ENCODE measurements around the gene HNRNPL.
A peak's percentile ranks its signal among the peaks of the same experiment; 100 is the strongest.

Gene HNRNPL

DNA sequence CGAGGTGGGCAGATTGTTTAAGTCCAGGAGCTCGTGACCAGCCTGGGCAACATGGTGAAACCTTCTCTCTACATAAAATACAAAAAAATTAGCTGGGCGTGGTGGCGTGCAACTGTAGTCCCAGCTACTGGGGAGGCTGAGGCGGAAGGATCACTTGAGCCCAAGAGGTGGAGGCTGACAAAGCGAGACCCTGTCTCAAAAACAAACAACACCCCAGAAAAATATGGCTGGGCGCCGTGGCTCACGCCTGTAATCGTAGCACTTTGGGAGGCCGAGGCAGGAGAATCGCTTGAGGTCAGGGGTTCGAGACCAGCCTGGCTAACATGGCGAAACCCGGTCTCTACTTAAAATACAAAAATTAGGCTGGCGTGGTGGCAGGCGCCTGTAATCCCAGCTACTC, 3.4 kb upstream of the HNRNPL start:
- Histone ChIP-seq H3K4me2 (ENCODE audit: low read length) (peak overlapping the region; percentile 93), H3K27ac (ENCODE audit: low read depth, low read length) (peak overlapping the region; percentile 77), H3K9me2 (replicated peaks; ENCODE audit: control insufficient read depth, low read length) (no peaks in the 10 kb centered on the region), H3K9me3 (ENCODE audit: control insufficient read depth, insufficient read depth, low read length) (no peaks in the 10 kb centered on the region), H4K20me1 (ENCODE audit: control insufficient read depth, insufficient read depth, low read depth, low read length) (peaks cover 7% of the 10 kb centered on the region), H3F3A (ENCODE audit: control insufficient read depth, insufficient read depth) (peaks cover 16% of the 10 kb centered on the region), H3K27me3 (ENCODE audit: control insufficient read depth, low read length) (no peaks in the 10 kb centered on the region), H3K4me3 (ENCODE audit: low read length) (peak overlapping the region; percentile 96), H3K36me3 (ENCODE audit: control insufficient read depth, low read length) (peaks cover 19% of the 10 kb centered on the region), H3K79me2 (ENCODE audit: control insufficient read depth, low read length) (peaks cover 32% of the 10 kb centered on the region), H3K4me1 (ENCODE audit: control insufficient read depth, low read length) (peaks cover 49% of the 10 kb centered on the region)
- TF ChIP-seq, protein P1, sequence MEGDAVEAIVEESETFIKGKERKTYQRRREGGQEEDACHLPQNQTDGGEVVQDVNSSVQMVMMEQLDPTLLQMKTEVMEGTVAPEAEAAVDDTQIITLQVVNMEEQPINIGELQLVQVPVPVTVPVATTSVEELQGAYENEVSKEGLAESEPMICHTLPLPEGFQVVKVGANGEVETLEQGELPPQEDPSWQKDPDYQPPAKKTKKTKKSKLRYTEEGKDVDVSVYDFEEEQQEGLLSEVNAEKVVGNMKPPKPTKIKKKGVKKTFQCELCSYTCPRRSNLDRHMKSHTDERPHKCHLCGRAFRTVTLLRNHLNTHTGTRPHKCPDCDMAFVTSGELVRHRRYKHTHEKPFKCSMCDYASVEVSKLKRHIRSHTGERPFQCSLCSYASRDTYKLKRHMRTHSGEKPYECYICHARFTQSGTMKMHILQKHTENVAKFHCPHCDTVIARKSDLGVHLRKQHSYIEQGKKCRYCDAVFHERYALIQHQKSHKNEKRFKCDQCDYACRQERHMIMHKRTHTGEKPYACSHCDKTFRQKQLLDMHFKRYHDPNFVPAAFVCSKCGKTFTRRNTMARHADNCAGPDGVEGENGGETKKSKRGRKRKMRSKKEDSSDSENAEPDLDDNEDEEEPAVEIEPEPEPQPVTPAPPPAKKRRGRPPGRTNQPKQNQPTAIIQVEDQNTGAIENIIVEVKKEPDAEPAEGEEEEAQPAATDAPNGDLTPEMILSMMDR (IDR thresholded peaks at IDR 0.05; ENCODE audit: low read depth, low read length, poor library complexity, severe bottlenecking) = no peak
- TF ChIP-seq EZH2phosphoT487 (IDR thresholded peaks at IDR 0.05; ENCODE audit: borderline replicate concordance, low read length) = no peak

DNA sequence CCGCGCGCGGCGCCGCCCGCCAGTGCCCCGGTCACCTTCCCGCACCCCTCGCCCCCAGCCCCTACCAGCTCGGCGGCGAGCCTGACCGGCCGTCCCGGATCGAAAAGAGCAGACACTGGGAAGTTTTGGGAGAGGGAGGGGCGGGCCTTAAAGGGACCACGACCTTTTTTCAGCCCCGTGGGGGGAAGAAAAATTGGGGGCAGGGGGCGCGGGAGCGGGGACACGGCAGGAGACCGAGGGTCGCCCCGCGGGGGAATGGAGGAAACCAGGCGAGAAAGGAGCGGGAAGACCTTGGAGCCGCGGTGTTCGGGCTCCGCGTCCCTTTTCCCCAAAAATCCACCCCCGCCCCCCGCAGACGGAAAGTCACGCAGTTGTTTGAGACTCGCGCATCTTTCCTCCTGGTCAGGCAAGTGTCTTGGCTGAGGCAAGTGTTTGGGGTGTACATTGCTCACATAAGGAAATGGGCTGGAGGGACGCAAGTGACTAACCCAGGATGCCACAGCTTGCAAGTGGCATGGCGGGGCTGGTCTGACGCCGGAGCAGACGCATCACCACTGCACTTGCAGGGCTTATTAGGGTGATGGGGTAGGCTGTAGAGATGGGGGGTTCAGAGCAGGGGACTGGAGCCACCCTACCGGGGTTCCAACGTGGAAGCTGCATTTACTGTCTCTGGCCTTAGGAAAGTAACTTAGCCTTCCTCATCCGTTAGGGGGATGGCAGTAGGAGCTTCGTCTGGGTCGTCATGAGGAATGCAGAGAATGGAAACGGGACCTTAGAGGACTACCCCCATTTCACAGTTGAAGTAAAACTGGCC, 2.7 kb upstream of the HNRNPL start:
- H3K4me2 ChIP-seq (ENCODE audit: low read length) = peak overlapping the region; percentile 93
- H3K4me1 ChIP-seq (ENCODE audit: control insufficient read depth, low read length) = peaks cover 49% of the 10 kb centered on the region
- H3K27me3 ChIP-seq (ENCODE audit: control insufficient read depth, low read length) = no peaks in the 10 kb centered on the region
- H3K79me2 ChIP-seq (ENCODE audit: control insufficient read depth, low read length) = peaks cover 40% of the 10 kb centered on the region
- no peaks in the 10 kb centered on the region for H3K9me2 ChIP-seq (replicated peaks; ENCODE audit: control insufficient read depth, low read length)
- peaks cover 27% of the 10 kb centered on the region for H3K36me3 ChIP-seq (ENCODE audit: control insufficient read depth, low read length)
- H3K27ac ChIP-seq (ENCODE audit: low read depth, low read length) = peak overlapping the region; percentile 77
- H4K20me1 ChIP-seq (ENCODE audit: control insufficient read depth, insufficient read depth, low read depth, low read length) = peaks cover 11% of the 10 kb centered on the region
- TF ChIP-seq, protein P1 (IDR thresholded peaks at IDR 0.05; ENCODE audit: low read depth, low read length, poor library complexity, severe bottlenecking) = no peak
- no peak for TF ChIP-seq EZH2phosphoT487 (IDR thresholded peaks at IDR 0.05; ENCODE audit: borderline replicate concordance, low read length)
- peak overlapping the region; percentile 96 for H3K4me3 ChIP-seq (ENCODE audit: low read length)
- H3F3A ChIP-seq (ENCODE audit: control insufficient read depth, insufficient read depth) = peaks cover 14% of the 10 kb centered on the region
- no peaks in the 10 kb centered on the region for H3K9me3 ChIP-seq (ENCODE audit: control insufficient read depth, insufficient read depth, low read length)

DNA sequence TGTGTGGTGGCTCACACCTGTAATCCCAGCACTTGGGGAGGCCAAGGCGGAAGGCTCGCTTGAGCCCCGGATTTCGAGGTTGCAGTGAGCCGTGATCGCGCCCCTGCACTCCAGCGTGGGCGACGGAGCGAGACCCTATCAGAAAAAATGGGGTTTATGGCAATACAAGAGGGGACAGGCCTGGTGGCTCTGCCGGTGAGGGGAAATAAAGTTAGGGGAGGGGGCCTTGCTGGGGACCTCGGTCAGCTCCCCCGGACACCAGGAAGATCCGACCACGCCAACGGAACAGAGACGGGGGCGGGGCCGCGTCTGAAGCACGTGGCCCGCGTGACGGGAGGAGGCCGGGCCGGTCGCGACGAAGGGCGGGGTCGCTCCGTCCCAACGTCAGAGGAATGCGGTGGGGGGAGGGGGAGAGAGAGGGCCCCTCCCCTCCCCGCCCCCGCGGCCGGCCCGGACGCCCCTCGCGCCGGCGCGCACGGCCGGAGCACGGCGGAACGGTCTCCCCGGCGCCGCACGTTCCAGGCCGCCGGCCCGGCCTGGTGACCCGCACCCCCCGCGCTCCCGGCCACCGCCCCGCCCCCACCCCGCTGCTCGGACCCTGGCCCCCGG, 1.9 kb upstream of the HNRNPL start:
- peak overlapping the region; percentile 90 for H3K27ac ChIP-seq (ENCODE audit: low read depth, low read length)
- peaks cover 47% of the 10 kb centered on the region for H3K79me2 ChIP-seq (ENCODE audit: control insufficient read depth, low read length)
- peaks cover 48% of the 10 kb centered on the region for H3K4me1 ChIP-seq (ENCODE audit: control insufficient read depth, low read length)
- H3K9me2 ChIP-seq (replicated peaks; ENCODE audit: control insufficient read depth, low read length) = no peaks in the 10 kb centered on the region
- peak overlapping the region; percentile 97 for H3K4me2 ChIP-seq (ENCODE audit: low read length)
- peaks cover 34% of the 10 kb centered on the region for H3K36me3 ChIP-seq (ENCODE audit: control insufficient read depth, low read length)
- H4K20me1 ChIP-seq (ENCODE audit: control insufficient read depth, insufficient read depth, low read depth, low read length) = peaks cover 16% of the 10 kb centered on the region
- TF ChIP-seq, protein P1 (IDR thresholded peaks at IDR 0.05; ENCODE audit: low read depth, low read length, poor library complexity, severe bottlenecking) = no peak
- TF ChIP-seq EZH2phosphoT487 (IDR thresholded peaks at IDR 0.05; ENCODE audit: borderline replicate concordance, low read length) = no peak
- H3K9me3 ChIP-seq (ENCODE audit: control insufficient read depth, insufficient read depth, low read length) = no peaks in the 10 kb centered on the region
- no peaks in the 10 kb centered on the region for H3K27me3 ChIP-seq (ENCODE audit: control insufficient read depth, low read length)
- peaks cover 11% of the 10 kb centered on the region for H3F3A ChIP-seq (ENCODE audit: control insufficient read depth, insufficient read depth)
- peak overlapping the region; percentile 96 for H3K4me3 ChIP-seq (ENCODE audit: low read length)
